Measurements from ENCODE around the gene B3GAT3.

GRCh38 chr11:62580959-62581715, 40.6 kb downstream of the B3GAT3 start:
- TF ChIP-seq CTCF (IDR thresholded peaks at IDR 0.05) (no peak), POLR2AphosphoS5 (IDR thresholded peaks at IDR 0.05) (no peak)
